SH-SY5Y (cell line): ENCODE results near the gene OR2T10.
"Not testable (repeated sequence)": the region's sequence is repeated elsewhere in the genome, so short reads cannot be mapped to it uniquely, and the experiment has no call there.

ENCODE experiments used
- GATA2 ChIP-seq: IDR thresholded peaks from 2 replicates; pipeline ENCODE4 v1.6.1; 2011; ENCODE audit warnings: mild to moderate bottlenecking, low read depth, low read length
- GATA3 ChIP-seq: IDR thresholded peaks from 2 replicates; pipeline ENCODE4 v1.6.1; 2011; ENCODE audit warnings: low read depth, mild to moderate bottlenecking, low read length, moderate library complexity

GRCh38 chr1:248634991-248635390 is 37.5 kb upstream of the OR2T10 start, which contains the start of gene OR2T11:
- TF ChIP-seq GATA2, GATA3: not testable (repeated sequence)
